HG02678 (cell line): Measurements from ENCODE around the gene CDA.

ENCODE experiments used
- ATAC-seq: cut with Tn5 transposase; IDR thresholded peaks from one replicate; pipeline ENCODE4 v1.9.1; 2021; ENCODE audit warnings: mild to moderate bottlenecking, moderate library complexity; ENCODE audit not compliant: unreplicated experiment

The CDA gene

GRCh38 chr1:20648438-20648837, 59.5 kb downstream of the CDA start:
- ATAC-seq: no peak

GRCh38 chr1:20648946-20649345, 60.0 kb downstream of the CDA start:
- no peak for ATAC-seq

GRCh38 chr1:20652300-20652699, 63.4 kb downstream of the CDA start:
- ATAC-seq: no peak

- no peak for ATAC-seq
These were observed 65.3 kb downstream of the CDA start for GRCh38 chr1:20654104-20654690.

GRCh38 chr1:20657024-20657423, 68.1 kb downstream of the CDA start:
- no peak for ATAC-seq

GRCh38 chr1:20658166-20658915, 69.4 kb downstream of the CDA start:
- ATAC-seq: no peak

DNA sequence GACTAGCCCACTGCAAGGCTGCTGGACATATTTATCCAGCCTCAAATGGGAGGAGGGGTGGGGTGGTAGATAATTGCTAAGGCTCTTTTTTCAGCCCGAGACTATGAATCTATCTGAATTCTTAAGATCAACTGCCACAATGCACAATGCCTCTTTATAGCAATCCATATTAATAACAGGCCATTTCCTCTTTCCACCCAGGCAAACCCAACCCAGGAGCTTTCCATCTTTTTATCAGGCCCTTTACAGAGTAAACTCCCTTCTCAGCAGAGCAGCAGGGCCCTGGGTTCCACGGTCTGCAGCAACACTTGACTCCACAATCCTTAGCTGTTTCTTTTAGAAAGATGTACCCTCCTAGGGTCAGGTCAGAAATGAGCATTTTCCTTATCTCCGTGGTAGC, 71.5 kb downstream of the CDA start:
- ATAC-seq: no peak

DNA sequence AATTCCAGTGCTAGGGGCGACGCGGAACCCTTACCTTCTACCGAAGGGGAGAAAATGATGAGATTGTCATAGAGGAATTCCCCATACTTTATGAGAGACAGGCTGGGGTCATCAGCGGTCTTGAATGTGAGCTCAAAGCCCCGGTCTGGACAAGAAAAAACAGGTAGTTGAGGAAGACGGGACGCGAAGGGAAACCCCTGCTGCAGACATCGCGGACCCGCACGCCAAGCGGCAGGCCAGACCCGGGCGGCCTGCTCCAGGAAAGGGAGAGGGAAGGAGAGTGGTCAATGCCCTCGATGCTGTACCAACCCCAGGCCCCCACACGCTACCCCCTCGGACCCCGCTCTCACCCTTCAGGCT, 71.9 kb downstream of the CDA start:
- ATAC-seq: no peak

DNA sequence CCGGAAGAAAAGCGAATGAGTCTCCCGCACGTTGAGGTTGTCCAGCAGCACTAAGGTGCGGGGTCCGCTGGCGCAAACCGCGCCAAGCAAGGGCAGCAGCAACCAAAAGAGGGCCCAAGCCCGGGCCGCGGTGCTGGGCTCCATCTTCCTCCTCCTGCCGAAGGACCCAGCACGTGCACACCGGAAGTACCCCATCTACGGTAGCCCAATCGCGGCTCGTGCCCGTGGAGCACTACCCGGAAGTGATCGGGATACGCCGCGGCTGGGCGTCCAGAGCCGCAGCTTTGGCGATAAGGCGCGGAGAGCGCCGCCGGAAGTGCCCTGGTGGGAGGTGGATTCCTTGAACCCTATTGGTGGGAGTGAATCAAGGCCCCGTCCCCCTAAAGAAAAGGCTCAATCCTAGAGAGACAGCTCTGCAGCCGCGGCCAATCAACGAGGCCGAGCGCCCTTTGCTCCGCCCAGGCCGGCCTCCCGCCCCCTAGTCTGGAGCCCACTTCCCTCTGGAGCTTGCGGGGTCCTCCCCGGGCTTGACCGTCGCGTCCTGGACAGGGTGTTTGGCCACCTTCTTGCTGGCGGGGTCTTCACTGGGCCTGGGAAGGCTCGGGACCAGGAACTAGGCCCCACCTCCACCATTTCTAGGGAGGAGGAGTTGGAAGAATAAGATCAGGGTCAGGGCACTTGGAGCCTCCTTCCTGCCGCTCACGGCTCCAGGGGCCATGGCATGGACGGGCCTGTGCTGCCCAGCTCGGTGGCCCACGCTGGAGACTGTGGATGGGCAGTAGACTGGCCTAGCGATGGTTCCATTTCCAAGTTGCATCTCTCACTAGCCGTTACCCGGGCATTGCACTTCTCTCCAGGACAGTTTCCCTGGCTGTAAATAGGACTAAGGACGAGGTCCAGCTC, 72.6 kb downstream of the CDA start, which contains the start of gene DDOST:
DDOST (minus strand) TSS at position 163 of the 903 bp plus-strand sequence; CDS start at position 144, 19 bp downstream.
- peak; percentile 96 for ATAC-seq

GRCh38 chr1:20662110-20662475, 73.2 kb downstream of the CDA start:
- no peak for ATAC-seq

GRCh38 chr1:20663365-20663764, 74.5 kb downstream of the CDA start:
- no peak for ATAC-seq

- no peak for ATAC-seq
These were observed 75.2 kb downstream of the CDA start for GRCh38 chr1:20663969-20664715.

- no peak for ATAC-seq
These were observed 76.8 kb downstream of the CDA start for GRCh38 chr1:20665726-20666125.

DNA sequence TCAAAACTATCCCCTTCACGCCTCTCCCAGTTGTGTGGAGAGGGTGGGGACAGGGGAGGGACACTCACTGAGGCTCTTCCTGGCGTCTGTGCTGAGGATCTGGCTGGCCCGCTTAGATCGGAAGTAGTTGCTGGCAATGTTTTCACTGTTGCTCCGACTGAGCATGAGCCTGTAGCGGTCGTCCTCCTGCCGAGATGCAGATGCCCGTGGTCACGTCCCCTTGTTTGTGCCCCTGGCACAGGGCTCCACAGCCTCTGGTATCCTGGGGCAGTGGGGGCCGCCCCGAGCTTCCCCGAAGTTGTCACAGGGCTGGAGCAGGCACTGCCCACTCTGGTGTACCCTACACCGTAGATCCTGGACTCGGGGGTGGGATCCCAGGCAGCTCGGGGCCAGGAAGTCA, 77.2 kb downstream of the CDA start:
- ATAC-seq: no peak

DNA sequence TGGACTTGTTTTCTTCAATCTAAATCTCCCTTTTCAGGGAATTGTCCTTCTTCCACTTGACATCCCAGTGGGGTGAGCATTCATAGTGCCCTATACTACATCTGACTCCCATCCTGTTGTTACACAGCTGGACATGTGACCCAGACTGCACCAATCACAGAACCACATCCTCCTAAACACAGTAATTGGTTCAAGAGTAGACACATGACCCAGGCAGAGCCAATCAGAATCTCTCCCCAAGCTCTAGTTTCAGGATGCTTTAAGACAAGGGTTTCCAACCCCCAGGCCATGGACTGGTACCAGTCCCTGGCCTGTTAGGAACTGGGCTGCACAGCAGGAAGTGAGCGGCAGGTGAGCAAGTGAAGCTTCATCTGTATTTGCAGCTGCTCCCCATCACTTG, 77.9 kb downstream of the CDA start:
- no peak for ATAC-seq
